NCI-H1694 (cell line): ENCODE measurements around the gene PPP2R5A.

Source experiments
- DNase-seq: peaks from one replicate; lab custom pipeline; 2025; lab: John Stamatoyannopoulos, UW

PPP2R5A gene

DNA sequence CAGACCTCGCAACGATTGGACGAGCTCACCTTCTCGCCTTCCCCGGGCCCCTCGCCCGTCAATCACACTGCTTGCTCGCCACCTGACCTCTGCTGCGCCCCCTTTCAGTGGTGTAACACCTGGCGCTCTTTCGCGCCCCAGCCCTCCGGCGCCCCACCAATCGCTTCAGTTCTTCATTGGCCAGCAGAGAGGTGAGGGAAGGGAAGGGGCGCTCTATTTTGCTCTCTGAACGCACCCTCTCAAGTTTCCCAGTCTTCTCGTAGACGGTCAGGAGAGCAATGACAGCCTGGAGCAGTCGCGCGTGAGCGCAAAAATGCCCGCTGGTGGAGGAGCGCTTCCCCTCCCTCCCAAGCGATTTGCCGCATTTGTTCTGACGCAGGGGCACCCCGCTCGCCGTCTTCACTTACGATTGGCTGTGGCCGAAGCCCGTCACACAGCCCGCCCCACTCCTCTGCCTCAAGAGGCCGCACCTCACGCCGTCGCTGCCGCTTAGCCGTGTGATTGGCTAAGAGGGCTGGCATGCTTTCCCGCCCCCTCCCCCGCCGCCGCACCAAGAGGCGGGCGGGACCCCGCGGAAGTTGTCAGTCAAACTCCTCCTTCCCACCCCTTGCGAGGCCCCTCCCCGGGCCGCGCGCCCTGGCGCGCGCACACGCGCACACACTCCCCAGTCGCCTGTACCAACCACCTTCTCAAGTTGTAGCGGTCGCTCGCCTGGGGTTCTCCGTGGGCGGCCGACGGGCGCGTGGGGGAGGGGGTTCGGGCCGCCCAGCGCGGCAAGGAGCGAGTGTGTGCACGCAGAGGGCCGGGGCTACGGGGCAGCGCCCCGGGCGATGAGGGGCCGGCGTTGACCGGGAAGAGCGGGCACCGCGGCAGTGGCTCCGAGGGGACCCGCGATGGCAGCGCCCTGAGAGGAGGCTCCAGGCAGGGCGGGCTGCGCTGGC lies at the start of gene PPP2R5A:
PPP2R5A (plus strand) TSS at position 667 of the 941 bp plus-strand sequence. CDS start 701 bp downstream, outside the sequence.
- peak; percentile 69 for DNase-seq

DNA sequence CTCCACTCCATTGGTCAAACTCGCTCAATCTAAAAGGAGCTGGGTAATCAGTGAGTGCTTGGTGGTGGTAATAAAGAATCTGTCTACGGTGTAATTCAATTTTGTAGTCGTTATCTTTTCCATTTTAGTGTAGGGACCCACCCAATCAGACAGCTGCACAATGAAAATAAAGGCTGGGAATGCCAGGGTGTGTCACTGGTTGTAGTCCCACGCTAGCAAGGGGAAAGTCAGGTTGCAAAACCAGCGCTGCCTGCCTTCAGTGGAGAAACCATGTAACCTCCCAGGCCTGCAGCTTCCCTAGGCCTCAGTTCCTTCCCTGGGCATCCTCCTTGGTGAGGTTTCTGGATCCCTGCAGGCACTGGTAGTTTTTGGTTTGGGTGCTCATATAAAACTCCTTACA lies 49.4 kb upstream of the PPP2R5A start:
- no peak for DNase-seq

DNA sequence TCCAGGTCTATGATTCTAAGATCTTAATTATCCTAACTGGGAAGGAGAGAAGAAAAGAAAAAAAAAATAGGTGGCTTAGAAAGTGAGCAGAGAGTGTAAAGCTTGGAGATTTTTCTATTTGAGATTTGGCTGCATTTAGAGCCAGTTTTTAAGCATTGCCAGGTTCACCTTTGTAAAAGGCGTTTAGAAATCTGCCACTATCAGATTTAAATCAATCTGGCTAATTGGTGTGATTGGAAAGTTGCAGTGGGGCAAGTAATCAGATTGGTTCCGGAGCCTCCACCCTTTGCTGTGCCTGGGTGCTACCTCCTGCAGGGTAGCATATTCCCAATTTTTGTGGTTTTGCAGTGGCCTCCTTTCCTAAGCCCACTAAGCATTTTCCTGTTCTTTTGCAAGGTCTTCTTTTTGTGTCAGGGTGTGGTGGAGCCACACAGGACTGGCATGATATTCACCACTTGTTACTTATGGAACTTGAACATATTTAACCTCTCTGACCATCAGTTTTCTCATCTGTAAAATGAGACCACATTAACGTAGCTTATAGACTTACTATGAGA lies 48.5 kb upstream of the PPP2R5A start:
- no peak for DNase-seq

DNA sequence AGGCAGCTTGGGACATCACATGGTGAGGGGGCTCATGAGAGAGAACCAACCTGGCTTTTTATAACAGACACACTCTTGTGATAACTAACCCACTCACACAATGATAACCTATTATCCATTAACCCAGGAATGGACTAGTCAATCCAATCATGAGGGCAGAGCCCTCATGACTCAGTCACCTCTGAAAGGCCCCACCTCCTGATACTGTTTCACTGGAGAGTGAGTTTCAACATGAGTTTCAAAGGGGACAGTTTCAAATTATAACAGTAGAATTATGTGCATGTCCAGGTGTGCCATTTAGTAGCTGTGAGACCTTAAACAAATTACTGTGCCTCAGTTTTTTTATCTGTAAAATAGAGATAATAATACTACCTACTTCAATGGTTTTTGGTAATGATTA lies 47.6 kb upstream of the PPP2R5A start:
- no peak for DNase-seq

DNA sequence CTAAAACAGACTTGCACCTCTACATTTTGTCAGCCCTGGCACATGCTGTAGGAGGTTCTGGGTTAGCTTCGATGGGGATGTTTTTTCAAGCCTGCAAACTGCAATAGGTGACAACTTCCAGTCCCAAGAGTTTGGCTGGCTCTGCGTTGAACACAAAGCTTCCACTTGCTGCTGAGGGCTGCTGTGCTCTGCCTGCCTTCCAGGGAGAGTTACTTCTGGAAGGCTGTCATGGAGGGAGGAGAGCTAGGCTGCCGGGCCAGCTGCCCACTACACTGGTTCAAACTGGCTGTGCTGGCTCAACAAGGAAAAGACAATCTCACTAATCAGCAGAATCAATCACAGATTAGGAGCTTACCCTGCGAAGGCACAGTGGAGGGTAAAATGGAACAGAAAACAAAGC lies 46.7 kb upstream of the PPP2R5A start:
- DNase-seq, result no peak

DNA sequence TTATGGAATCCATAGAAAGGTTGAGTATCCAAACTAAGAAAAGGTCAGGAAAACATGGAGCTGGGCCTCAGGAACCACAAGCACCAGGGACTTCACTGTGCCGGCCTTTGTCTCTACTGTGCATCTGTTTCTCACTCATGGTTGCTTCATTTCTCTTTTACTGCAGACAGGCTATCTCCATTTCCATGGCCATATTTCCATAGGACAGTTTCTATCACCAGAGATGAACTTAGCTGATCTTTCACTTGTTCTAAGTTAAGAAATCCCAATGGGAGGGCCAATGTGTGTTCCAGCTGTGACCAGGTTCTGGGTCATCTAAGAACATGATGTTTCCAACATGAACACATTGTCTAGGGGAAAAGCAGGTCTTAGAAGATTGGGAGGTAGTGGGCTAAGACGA lies 43.7 kb upstream of the PPP2R5A start:
- DNase-seq, result no peak

DNA sequence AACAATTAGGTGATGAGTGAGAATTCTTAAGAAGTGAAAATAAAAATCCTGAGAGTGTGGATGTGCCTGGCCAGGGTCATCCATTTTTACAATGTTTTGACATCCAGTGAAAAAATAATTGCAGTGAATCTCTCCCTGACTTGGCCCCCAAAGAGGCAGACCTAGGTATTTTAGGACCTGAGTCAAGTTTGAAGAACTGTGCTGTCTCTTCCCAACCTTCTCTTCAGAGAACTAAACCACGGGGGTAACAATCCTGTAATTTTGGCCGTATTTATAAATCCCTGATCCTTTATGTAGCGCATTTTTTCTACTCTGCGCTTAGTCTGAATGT lies 43.3 kb upstream of the PPP2R5A start:
- no peak for DNase-seq

DNA sequence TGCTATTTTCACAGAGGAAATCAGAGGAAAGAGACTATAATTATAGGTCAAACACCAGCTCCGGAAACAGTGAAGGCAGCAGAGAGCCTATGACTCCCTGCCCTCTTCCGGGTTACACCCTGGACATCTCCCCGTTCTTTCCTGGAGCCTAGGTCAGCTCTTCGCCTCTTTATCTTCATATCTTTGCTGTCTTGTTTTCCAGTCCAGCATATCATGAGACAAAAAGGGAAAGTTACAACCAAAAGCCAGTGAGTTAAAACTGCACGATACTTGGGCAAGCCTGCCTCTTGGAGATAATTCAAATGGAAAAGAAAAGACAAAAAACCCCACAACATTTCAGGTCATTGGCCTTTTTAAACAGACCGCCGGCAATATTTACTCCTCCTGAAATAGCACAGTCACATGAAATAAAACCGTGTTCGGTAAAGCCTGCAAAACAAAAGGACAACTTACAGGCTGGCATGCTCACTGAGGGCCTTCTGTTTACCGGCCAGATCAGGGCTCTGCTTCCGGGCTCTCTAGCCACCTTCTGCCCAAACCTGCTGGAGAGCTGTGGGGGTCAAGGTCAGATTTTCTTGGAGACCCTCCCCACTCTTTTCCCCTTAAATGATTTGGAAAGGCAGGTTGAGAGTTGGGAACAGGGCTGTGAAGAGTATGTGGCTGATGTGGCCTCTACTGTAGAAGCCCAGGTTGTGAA lies 42.8 kb upstream of the PPP2R5A start:
- no peak for DNase-seq

DNA sequence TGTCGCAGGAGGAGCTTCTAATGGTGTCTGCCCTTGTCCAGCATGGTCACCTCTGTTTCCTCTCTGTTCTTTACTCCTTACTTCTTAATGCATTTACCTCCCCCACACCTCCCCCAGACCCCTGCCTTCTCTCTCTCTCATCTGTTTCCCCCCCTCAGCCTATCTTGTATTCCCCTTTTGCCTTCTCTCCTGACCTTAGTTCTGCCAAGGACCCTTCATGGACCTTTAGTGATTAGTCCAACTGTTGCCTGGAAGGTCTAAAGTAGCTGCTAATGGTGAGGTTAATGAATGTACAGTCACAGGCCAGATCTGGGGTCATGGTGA lies 42.3 kb upstream of the PPP2R5A start:
- no peak for DNase-seq

DNA sequence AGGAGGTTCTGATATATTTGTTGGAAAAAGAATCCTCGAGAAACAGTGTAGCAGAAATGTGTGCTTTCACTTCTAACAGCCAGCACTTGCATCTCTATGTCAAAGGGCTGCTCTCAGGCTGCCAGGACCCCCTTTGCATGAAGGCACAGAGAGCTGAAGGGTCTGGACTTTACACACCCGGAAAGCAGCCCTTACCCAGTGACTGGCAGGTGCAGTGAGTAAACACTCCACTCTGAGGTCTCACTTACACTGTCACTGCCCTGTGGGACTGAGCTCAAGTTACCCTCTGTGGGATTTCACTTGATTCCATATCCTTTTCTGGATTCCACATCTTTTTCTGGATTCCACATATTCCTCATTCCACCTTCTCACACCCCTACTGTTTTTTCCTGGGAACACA lies 40.8 kb upstream of the PPP2R5A start:
- no peak for DNase-seq

DNA sequence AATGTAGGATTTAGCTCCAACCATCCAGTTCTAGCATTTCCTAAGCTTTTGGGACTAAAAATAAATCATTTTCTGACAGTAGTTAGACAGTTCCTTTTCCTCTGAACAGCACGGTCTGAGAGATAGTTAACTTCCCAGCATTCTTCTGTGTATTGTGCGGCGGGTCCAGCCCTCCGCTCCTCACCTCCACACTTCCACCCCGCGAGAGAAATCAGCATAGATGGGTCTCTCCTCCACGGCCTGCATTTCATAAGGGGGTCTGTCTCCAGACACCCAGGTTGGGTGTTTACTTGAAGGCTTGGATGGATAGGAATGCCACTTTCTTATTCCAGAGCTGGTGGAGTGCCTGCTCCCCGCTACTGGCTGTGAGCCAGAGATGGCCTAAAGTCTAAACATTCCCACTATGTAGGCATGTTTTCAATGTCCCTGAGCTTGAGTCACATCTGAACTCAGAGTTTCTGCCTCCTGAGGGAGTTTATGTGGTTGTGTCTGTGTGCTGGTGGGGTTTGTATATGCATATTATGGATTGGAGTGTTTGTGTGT lies 38.0 kb upstream of the PPP2R5A start:
- no peak for DNase-seq

DNA sequence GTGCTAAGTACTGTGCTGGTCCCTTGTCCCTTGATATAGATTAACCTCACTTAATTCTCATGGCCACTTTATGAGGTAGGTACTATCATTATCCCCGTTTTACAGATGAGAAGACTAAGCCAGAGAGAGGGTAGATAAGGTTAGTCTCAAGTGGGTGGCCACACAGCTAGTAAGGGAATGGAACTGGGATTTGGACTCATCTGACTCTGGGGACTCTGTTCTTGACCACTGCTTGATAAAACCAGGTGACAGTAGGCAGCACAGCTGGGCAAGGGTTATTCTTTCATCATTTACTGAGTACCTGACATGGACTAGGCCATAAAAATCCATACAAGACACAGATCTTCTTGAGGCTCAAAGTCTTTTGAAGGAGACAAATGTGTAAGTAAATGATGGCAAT lies 37.2 kb upstream of the PPP2R5A start:
- DNase-seq, result no peak

DNA sequence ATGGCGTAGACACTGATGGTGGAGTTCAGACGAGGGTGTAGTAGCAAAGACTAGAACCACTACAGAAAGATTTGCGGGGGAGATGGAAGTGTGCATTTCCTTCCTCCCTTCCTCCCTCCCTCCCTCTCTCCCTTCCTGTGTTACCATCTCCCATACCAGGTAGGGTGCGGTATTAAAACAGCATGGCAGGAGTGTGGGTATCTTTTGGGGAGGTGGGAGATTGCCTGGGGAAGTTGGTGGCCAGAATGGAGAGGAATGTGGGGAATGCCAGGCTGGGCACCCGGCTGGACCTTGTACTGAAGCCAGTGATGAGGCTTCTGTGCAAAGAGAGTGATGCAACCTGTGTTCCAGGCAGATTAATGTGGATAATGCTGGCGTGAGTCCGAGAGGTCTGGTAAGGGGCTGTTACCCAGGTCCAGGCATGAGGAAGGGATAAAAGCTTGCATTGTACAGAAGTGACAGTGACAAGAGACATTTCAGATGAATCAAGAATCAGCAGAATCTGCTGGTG lies 30.3 kb upstream of the PPP2R5A start:
- DNase-seq, result no peak

DNA sequence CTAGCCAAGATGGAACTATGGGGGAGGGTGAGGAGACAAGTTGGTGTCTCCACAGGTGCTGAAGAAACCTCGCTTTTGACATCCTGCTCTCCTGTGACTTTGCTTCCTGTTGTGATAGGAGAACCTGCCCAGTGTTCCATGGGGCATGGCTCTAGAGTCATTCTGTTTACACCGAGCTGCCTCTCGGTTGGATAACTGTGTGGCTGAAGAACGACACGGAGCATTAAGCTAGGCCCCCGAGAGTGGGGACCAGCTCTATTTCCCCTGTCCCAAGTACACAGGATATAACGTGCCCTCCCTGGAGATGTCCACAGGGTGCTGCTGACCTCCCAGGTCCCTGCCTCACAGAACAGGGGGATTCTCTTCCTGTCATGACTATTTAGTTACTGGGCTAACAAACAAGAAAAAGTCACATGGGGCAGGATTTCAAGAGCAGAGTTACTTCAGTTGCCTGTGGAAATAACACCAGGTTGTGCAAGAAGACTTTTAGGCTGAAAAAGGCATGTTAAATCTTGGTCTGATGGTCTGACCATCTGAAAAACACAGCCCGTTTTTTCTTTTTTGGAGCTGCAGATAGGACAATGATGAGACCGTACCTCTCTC lies 29.4 kb upstream of the PPP2R5A start:
- DNase-seq, result no peak

DNA sequence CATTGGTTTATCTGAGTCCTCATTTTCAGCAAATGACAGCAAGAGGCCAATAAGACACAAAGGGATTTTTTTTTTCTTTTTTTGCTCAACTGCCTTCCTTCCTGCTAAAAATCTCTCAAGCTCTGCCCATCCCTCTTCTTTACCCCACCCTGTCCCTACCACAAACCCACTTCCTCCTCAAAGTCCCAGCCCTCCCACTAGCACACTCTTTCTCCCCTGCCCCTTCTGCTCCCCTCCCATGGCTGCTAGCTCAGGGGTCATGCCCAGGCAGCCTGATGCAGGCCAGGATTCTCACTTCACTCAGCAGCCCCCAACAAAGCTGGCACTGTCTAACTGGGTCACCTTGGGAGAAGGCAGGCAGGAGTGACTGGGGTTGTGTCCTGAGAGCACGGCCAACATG lies 28.8 kb upstream of the PPP2R5A start:
- no peak for DNase-seq

DNA sequence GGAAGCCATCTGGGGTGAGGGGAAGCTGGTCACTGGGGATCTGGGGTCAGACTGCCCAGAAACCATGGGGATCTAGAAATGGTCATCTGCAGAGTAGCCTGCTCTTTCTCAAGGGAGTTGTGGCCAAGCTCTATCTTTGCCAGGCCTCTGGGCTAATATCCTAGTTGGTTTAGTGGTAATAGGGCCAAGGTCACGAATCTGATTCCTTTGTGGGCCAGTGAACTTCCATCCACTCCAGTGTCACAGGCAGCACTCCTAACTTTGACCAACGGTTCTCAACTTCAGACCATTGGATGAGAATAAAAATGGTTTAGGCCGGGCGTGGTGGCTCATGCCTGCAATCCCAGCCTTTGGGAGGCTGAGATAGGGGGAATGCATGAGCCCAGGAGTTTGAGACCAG lies 28.1 kb upstream of the PPP2R5A start:
- no peak for DNase-seq

DNA sequence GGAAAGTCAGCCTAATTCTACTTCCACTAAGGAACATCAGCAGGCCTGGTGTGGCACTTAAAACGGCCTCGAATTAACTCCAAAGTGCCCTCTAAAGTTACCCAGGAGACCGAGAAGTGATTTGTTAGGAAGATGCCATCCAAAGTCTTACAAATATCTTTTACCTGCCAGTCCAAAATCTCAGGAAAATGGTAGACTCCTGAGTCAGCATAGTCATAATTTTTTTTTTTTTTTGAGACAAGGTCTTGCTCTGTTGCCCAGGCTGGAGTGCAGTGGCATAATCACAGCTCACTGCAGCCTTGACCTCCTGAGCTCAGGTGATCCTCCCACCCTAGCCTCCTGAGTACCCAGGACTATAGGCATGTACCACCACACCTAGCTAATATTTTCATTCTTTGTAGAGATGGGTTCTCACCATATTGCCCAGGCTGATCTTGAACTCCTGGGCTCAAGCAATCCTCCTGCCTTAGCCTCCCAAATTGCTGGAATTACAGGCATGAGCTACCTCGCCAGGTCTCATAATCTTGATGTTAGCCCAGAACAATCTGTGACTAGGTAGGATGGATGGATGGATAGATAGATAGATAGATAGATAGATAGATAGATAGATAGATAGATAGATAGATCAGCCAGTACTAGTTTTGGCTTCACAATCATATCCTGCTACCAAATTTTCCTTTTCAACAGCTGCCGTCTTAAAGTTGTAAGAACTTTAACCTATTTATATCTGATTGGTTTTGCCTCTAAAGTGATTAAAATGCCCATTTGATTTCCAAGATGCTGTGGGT lies 25.3 kb upstream of the PPP2R5A start:
- DNase-seq, result no peak

DNA sequence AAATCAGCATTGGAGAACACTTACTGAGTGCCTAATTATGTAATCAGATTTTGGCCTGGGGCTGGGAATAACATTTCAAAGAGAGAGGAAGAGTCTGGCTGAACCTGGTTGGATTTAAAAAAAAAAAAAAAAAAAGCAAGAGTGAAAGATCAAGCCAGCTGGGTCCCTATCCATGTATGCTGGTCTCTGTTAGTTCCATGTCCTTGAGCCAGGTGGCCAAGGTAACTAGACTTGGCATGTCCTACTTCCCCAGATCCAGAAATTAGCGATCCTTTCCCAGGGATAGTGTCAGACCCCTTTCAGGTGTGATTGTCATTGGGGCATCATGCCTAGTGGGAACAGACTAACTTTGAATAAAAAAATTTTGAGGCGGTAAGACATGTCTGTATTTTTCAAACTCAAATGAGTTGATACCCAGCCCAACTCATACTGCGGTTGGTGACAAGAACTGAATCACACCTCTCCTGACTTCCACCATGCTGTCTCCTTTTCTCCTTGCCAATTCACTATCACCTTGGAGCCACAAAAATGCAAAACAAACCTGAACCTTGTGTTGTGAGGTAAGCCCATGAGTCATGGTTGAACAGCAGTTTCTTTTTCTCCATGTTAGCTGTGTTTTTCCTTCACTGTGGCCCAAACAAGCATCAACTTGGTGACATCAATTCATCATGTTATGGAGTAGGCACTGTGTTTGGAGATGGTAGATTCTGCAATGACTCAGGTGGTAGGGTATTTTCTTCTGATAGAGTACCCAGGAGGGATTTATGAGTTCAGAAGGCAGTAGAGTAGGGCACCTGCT lies 24.5 kb upstream of the PPP2R5A start:
- no peak for DNase-seq

DNA sequence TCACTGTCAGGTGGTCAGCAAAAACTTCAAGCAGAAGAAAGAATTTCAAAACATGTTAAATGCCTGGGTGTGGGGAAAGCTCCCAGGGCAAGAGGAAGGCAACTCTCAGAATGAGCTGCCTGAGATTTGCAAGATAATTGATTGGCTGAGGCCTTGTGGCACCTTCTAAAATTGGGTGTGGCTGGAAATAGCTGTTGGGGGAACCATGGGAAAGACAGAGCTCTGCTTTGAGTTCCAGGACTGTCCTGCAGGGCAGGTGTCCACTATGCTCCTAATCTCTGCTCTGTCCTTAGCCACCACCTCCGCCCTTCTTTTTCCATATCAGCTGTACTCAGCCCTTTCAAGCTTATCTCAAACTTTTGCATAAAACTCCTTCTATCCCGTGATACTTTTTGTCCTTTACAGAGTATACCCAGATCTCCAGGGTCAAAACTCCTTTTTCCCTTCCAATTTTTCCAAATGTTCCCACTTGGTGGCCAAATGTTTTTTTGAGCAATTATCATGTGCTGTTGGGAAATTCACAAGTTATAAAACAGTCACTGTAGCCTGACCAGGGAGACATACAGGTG lies 23.8 kb upstream of the PPP2R5A start:
- DNase-seq, result no peak

DNA sequence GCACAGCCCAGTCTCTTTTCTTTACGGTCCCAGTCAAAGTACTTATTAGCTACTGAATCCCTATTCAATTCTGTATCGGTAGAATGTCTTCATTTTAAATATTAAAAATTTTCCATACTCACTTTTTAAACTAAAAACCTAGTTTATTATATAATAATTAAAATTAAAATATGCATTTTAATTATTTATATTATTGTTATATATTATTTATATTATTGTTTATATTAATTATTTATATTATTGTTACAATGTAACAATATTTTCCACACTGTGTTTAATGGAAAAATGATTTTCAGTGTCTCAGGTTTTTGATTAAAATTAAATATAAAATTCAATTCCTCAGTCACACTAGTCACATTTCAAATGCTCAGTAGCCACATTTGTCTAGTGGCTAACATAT lies 18.2 kb upstream of the PPP2R5A start:
- DNase-seq, result no peak
